HPDE6-E6E7 (cell line): ENCODE data around the gene MIPEP.
"Not testable (repeated sequence)": the region's sequence is repeated elsewhere in the genome, so short reads cannot be mapped to it uniquely, and the experiment has no call there.

Source experiments
- DNase-seq: peaks from one replicate; pipeline ENCODE4 v3.0.0; 2011; ENCODE audit warnings: missing footprints; ENCODE audit errors: extremely low spot score

Gene MIPEP

DNA sequence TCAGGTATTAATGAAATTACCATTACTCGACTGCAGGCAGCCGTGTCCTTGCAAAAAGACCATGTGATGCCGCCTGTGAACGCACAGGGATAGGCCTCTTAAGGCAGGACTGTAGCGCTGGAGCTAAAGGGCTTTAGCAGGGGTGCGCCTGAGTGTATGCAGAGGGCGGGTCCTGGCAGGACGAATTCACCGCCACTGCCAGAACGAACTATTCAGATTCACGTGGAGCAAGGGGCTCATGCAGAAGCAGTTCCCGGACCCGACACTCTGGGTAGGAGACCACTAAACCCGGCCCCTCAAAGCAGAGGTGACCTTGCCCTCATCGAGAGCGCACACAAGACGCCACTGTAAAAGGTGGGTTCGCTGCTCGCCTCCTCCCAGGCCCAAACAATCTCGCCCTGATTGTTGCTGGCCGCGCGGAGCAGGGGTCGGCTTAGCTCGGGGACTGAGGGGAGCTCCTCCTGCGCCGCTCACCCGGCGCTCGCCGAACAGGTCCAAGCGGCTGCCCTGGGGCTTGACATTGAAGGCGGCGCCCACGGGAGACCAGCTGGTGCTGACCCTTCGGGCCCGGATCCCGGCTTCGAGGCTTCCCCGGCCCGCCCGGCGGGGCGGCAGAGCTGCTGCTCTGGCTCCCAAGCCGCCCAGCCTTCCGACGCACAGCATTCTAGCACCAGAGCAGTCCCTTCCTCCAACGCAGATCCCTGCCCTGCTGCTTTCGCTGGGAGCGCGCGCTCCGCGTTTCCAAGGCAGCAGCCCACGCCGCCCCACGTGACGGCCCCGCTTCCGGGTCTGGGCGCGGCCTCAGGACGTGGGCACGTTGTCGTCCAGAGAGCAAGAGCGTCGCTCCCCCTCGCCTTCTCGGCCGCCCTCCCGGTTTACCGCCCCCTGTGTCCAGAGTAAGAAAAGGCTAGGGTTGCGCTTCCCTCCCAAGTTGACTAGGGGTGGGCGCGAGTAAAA is at the start of gene MIPEP:
MIPEP (minus strand) TSS at position 743 of the 957 bp plus-strand sequence; CDS start at position 663, 80 bp downstream.
- peak; percentile 65 for DNase-seq

DNA sequence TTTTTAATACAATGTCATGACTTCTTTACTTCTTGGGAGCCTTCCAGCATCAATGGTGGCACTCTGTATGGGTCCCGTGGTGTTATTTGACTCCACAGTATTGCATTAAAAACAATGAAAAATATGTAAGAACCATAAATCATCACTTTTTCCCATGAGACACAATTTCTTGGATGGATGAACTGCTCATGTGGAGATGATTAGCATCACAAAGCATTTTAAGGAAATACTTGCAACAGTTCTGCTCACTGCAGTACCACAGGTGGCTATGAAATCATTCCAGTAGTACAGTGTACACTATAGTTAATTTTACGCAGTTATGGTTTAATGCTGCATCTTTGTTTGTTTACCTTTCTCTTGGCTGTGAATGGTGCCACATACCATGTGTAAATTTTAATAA is 45.3 kb upstream of the MIPEP start:
- no peak for DNase-seq

DNA sequence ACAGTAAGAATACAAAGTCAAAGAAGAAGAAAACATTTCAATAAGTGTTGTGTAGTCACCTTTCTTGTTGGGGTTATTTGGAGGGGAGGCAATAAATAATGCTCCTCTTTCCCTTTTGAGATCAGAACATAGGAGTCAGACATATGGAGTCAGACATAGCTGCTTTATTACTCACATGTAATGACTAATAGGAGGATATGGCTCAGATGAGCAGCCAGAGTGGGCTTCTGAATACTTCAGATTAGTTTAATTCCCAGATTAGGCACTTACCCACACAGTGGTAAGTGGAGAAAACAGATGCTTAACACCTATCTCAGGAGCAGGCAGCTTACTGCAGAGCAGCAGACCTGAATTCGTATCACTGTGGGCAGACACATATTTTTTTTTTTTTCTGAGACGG is 39.8 kb upstream of the MIPEP start:
- DNase-seq = peak; percentile 27

DNA sequence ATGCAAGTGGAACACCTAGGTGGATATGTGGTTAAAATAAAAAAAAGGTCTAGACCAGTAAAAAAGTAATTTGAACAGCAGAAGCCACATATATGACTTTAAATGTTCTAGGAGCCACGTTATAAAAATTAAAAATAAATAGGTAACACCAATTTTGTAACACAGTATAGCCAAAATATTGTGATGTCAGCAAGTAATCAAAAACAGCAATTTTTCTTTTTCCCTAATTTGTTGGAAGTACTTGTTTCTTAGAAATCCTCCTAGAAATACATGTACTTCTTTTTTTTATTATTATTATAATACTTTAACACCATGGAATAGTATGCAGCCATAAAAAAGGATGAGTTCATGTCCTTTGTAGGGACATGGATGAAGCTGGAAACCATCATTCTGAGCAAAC is 33.8 kb upstream of the MIPEP start:
- no peak for DNase-seq

DNA sequence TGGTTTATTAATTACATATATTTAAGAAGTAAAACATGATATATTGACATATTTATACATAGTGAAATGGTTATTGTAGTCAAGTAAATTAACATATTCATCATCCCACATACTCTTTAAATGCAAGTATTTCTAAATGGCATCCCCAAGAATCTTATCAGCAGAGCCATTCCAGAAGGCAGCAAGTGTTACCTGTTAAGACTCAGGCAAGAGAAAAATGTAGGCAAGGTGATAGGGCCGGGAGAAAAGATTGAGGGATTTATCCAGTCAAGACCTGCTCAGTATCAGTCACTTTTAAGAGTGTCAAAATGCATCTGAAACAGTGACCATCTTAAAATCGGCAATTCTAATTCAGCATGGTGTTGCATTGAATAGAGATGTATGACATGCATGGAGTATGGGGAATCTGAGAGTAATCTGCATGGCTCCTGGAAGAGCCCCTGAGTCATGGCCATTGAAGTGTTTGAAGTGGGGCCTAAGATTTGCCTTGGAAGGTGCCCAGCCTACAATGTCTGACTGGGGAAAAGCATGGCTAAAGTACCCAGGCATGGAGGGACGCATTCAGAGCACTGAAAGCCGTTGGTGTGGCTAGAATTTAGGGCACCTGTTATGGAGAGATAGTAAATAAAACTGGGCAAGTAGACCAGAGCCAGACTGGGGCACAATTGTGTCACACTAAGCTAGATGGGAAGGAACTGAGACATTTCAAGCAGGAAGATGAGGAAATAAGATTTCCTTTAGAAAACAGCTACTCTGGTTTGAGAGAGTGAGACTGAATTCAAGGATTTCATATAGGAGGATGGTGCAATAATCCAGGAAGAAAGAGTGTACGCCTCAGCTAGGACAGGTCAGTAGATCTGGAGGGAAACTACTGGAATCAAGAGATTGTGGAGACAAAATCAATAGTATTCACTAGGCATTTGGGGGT is 33.1 kb upstream of the MIPEP start:
- no peak for DNase-seq

DNA sequence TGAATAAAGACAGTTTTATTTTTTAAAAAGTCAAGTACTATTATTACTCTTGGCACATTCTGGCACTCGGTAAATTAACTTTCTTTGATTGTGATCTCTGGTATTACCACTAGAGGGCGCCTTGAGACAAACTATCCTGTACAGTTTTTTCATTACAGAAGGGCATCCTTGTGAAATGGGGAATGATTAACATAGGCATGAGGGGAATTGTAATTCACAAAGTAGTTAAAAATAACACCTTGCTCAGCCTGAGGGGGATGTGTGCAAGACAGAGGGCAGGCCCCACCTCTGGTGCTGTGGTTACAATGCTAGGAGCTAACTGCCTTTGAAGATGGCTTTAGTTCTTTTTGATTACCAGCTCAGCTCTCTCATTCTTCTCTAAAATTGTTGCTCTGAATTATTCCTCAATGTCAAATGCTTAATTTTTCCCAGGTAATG is 32.3 kb upstream of the MIPEP start:
- no peak for DNase-seq

DNA sequence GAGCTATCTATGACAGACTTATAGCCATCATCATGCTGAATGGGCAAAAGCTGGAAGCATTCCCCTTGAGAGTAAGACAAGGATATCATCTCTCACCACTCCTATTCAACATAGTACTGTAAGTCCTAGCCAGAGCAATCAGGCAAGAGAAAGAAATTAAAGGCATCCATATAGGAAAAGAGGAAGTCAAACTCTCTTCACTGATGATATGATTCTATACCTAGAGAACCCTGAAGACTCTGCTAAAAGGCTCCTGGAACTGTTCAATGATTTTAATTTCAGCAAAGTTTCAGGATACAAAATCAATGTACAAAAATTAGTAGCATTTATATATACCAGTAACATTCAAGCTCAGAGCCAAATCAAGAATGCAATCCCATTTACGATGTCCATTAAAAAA is 29.8 kb upstream of the MIPEP start:
- no peak for DNase-seq

DNA sequence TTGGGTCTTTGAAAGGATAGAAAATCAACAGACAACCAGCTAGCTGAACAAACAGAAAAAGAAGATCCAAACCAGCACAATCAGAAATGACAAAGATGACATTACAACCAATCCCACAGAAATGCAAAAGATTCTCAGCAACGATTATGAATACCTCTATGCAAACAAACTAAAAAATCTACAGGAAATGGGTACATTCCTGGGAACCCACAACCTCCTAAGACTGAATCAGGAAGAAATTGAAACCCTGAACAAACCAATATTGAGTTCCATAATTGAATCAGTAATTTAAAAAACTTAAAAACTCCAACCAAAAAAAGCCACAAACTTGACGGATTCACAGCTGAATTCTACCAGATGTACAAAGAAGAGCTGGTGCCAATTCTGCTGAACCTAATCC is 29.0 kb upstream of the MIPEP start:
- DNase-seq = no peak

DNA sequence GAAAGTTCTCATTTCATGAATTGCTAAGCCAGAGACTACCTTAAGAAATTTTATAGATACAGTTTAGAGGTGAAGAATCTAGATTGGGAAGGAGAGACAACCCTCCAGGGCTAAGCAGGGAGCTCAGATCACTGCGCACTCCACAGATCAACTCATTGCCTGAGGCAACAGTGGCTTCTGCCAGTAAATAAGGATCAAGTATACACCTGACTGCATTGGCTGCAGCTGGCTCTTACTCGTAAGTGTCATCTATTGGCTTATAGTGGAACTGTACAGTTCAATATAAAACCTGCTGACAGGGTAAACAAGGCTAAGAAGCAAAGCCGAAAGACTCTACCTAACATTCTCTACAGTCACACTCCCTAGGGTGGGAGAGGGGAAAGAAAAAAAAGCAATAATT is 26.1 kb upstream of the MIPEP start:
- no peak for DNase-seq

DNA sequence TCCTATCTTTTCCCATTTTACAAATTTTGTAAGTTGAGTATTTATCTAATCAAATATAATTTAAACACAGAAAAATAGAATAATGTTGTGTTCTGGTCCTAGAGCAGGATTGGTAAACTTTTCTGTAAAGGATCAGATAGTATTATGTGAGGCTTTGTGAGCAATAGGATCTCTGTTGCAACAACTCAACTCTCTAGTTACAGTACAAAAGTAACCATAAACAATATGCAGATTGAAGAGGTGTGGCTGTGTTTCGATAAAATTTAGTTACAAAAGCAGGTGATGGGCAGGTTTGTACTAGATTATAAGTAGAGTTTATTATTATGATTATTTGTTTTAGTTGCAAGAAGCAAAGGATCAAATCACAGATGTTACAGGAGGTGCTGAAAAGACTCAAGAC is 23.3 kb upstream of the MIPEP start:
- no peak for DNase-seq

DNA sequence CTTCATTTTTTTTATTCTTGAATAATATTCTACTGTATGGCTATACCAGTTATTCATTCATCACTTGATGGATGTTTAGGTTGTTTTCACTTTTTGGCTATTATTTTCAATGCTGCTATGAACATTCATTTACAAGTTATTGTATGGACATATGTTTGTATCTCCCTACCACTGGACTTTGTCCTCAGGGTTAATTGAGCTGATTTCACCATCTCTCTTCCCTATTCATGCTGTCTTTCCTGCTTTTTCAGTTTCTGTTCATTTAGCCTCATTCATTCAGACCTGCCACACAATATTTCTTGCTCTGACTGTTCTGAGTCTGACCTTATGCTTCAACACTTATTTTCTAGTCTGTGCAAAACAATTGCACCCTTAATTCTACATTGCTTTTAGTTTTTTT is 20.4 kb upstream of the MIPEP start:
- DNase-seq = no peak

DNA sequence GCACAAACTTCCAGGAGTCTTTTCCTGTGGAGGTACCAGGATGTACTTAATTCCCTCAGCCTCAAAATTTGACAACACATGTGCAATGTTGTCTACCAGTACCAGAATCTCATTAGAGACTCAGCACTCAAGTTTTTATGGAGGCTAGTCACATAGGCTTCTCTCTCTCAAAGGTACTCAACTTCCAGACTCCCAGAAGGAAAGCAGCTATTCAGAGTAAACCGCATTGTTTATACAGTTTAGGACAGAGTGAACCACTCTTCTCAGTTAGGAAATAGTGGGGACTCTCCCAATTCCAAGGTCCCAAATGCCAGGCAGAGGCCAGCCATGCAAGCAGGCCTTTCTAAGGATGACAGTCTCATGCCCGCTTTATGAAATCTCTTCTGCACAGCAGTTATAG is 16.6 kb upstream of the MIPEP start:
- no peak for DNase-seq

DNA sequence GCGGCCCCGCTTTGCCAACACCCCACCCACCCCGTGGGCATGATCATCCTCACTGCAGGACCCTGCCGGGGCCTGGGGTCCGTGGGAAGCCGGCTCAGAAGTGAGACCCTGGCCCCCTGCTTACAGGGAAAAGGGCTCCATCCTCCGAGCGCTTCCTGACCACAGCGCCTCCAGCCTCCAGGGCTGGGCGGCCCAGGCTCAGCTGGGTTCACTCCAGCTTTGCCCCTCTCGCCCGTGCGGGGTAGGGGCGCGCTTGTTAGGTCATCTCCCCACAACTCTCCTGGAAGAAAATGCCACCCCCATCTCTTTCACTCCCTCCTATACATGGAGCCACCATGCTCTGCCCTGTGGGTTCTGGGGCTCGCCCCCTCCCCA is 14.7 kb upstream of the MIPEP start:
- DNase-seq = no peak

DNA sequence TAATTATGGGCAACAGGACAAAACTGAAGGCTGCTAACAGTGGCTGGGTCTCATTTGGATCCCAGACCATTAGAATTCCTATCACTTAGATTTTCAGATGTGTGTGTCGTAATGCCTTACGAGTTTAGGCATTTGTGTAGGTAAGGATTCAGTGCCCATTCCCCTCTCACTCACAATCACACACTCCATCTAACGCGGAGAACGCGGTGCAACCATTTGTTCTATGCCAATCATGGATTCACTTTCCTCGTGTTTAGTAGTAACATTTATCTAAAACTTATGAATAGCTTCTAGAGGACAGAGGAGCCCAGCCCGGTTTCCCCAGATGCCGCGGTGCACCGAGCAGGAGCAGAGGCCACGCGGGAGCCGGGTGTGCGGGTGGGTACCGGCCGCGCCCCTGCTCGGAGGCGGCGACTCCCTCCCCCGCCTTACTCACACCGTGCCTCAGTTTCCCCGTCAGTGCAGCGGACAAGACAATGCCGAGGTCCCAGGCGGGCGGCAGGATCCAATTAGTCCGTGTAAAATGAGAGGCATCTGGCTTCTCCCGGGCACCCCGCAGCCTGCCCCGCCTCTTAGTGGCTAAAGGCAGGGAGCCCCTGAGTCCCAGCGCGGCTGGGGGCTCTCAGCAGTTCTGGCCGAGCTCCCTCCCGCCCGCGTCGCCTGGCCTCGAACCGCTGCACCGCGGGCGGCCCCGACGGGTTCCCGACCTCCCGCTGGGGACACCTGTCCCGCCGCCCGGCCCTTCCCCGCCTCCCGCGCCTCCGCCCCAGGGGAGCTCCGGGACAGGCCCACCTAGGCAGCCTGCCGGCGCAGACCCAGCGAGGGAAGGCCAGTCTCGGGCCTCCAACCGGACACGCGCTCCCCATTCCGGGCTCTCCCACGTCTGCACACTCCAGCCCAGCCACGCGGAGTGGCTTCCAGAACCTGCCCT is 14.0 kb upstream of the MIPEP start:
- DNase-seq = no peak

DNA sequence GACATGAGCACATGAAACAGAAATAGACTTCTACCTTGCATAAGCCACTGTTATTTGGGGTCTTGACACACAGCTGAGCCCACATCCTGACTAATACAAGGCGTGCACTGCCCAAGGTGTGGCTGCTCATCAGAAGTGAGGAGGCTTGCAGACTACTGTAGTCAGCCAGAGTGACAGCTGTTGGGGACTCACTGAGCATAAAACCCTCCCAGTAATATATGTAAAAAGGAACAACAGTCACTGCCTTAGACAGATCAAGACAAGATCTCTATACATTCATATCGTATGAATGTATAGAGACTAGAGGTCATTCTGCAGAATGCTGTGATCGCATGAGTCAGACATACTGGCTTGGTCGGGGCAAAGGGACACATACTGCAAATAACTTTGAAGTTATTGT is 12.2 kb upstream of the MIPEP start:
- DNase-seq = peak; percentile 4

DNA sequence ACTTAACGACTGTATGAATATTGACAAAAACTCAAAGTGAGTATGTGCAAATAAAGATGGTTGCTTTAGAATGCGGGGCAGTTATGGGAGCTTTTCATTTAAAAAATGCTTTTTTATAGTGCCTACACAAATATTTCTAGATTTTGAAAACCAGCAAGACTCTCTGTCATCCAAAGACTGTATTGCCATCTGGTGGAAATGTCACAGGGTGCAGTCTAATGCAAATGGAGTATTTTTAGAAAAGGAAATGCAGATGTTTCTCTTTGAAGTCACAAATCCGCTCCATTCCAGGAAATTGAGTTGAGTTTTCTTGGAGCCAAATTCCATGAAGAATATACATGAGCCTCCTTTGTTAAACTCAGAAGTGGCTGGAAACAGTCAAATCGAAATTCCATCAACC is 10.4 kb upstream of the MIPEP start:
- DNase-seq = no peak

DNA sequence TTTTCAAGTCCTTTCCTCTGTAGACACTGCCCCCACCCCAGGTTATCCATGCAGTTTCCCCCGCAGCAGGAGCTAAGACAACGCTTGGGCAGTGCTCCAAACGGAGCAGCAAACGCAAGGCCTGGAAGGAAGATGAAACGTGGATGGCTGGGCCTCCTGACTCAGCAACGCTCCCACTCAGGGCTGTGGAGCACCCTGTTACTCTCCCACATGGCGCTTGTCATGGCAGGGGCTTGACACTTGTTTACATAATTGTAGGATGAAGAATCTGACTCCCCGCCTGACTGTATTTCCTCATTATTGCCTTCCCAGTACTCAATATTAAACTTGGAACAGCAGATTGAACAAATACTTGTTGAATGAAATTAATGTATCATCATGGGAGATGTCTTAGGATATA is 8.9 kb upstream of the MIPEP start:
- DNase-seq = no peak

DNA sequence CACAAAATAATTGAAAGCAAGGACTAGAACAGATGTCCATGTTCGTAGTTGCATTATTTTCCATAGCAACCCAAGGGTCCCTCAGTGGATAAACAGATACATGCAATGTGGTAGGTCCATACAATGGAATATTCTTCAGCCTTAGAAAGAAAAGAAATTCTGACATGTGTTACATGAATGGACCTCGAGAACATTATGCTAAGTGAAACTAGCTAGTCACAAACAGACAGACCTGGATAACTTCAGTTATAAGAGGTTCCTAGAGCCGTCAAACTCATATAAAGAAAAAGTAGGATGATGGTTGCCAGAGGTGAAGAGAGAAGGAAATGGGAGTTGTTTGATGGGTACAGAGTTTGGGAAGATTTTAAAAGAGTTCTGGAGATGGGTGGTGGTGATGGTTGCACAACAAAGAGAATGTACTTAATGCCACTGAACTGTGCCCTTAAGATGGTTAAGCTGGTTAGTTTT is 8.3 kb upstream of the MIPEP start, which contains the start of gene C1QTNF9B:
C1QTNF9B (minus strand) TSS at position 51 of the 468 bp plus-strand sequence.
- not testable (repeated sequence) for DNase-seq

DNA sequence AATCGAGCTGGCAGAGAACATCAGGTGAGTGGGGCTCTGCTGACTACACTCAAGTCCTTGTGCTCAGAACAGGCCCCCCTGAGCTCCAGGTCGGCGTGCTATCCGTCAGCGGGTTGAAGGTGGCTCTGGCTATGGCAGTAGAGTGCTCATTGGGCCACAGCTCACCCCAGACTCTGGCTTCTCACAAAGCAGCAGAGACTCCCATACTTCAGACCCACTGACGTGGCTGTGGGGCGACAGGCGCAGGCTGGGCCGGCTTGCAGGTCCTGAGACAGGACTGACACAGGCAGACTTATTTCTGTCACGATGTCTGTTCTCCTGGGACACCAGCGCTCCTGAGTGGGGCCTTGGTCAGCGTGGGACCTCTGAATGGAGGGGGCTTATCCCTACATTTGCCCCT is 5.5 kb upstream of the MIPEP start:
- DNase-seq = not testable (repeated sequence)

DNA sequence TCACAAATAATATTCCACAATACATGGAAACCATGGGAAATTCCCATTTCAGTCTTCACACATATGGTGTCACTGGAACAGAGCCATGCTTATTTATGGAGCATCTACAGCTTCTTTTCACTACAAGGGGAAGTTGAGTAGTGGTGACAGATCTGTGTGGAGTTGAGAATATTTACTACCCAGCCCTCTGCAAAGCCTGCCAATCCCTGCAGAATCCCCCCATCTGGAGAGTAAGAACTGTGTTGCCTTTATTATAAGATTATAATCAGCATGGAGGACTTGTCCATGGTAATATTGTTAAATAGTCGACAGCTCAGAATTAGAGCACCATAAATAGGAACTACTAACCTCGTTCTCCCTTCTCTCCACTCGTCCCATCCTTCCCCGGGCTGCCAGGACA is 4.6 kb upstream of the MIPEP start:
- DNase-seq = not testable (repeated sequence)
